Stimulated activated CD4-positive, alpha-beta T cell treated with anti-CD3 and anti-CD28 coated beads, Interleukin-12 subunit alpha, Interleukin-12 subunit beta, amount 100 ng/mL, for 48 hours (primary cell): ENCODE measurements around the gene RBM14.
"Not testable (repeated sequence)": the region's sequence is repeated elsewhere in the genome, so short reads cannot be mapped to it uniquely, and the experiment has no call there.

ENCODE experiments used
- DNase-seq, 3 donors: peaks; one replicate each; pipeline ENCODE4 v3.0.0-alpha.2; 2020; ENCODE audit warnings: low read depth in 2 of 3, low spot score in 1 of 3

The RBM14 gene

GRCh38 chr11:66616379-66617154 is at the start of gene RBM14:
TSS of gene RBM14 (plus strand) at chr11:66616630. CDS start at chr11:66616721, 91 bp downstream.
- peak; percentile 96 to 98 (median 97) for DNase-seq

- no peak for DNase-seq
Observed at GRCh38 chr11:66567787-66568123, 48.7 kb upstream of the RBM14 start.

GRCh38 chr11:66568124-66568916 is 48.1 kb upstream of the RBM14 start, which contains the start of gene CTSF:
TSS of gene CTSF (minus strand) at chr11:66568606. CDS start at chr11:66568486, 120 bp downstream.
- peak; percentile 35 to 68 (median 50) for DNase-seq

GRCh38 chr11:66569076-66569475 is 47.4 kb upstream of the RBM14 start:
- no peak for DNase-seq

- no peak for DNase-seq
Observed at GRCh38 chr11:66570079-66570849, 46.2 kb upstream of the RBM14 start.

GRCh38 chr11:66570850-66571180 is 45.6 kb upstream of the RBM14 start:
- DNase-seq = no peak

- peak; percentile 74 to 87 (median 81) for DNase-seq
Observed at GRCh38 chr11:66579017-66579606, 37.3 kb upstream of the RBM14 start.

GRCh38 chr11:66580803-66581202 is 35.6 kb upstream of the RBM14 start:
- DNase-seq = no peak

GRCh38 chr11:66581261-66581660 is 35.2 kb upstream of the RBM14 start:
- no peak for DNase-seq

- DNase-seq = not testable (repeated sequence)
Observed at GRCh38 chr11:66582565-66583147, 33.8 kb upstream of the RBM14 start.

GRCh38 chr11:66585447-66585846 is 31.0 kb upstream of the RBM14 start:
- not testable (repeated sequence) for DNase-seq

- no peak for DNase-seq
Observed at GRCh38 chr11:66586136-66586535, 30.3 kb upstream of the RBM14 start.

GRCh38 chr11:66589315-66589714 is 27.1 kb upstream of the RBM14 start:
- DNase-seq = not testable (repeated sequence)

- no peak for DNase-seq
Observed at GRCh38 chr11:66589996-66590675, 26.3 kb upstream of the RBM14 start.

- DNase-seq = no peak
Observed at GRCh38 chr11:66591175-66591574, 25.3 kb upstream of the RBM14 start.

GRCh38 chr11:66592457-66593302 is 23.8 kb upstream of the RBM14 start, which contains the start of the genes CCDC87 and CCS:
TSS of gene CCDC87 (minus strand) at chr11:66593063. CDS start at chr11:66593015, 48 bp downstream.
TSS of gene CCS (plus strand) at chr11:66593185. CDS start at chr11:66593262, 77 bp downstream.
- peak; percentile 96 to 99 (median 97) for DNase-seq

- DNase-seq = no peak
Observed at GRCh38 chr11:66593303-66593635, 23.2 kb upstream of the RBM14 start.

GRCh38 chr11:66593650-66594049 is 22.8 kb upstream of the RBM14 start:
- no peak for DNase-seq

GRCh38 chr11:66595245-66595904 is 21.1 kb upstream of the RBM14 start:
- DNase-seq = no peak
